GM21717 (cell line): ENCODE measurements around the gene C5orf63.
A peak's percentile ranks its signal among the peaks of the same experiment; 100 is the strongest.
"Not testable (repeated sequence)": the region's sequence is repeated elsewhere in the genome, so short reads cannot be mapped to it uniquely, and the experiment has no call there.

ENCODE experiments used
- ATAC-seq: cut with Tn5 transposase; IDR thresholded peaks from one replicate; pipeline ENCODE4 v1.9.1; 2021; ENCODE audit warnings: mild to moderate bottlenecking, moderate library complexity; ENCODE audit not compliant: unreplicated experiment

The C5orf63 gene

GRCh38 chr5:127038550-127038949 lies 34.8 kb downstream of the C5orf63 start:
- ATAC-seq, result no peak

- no peak for ATAC-seq
Measured at GRCh38 chr5:127031863-127032232, 41.5 kb downstream of the C5orf63 start.

- ATAC-seq, result peak; percentile 14
Measured at GRCh38 chr5:127031147-127031862, 42.0 kb downstream of the C5orf63 start.

GRCh38 chr5:127030259-127031146 lies 42.8 kb downstream of the C5orf63 start, which contains the start of gene MARCHF3:
TSS of gene MARCHF3 (minus strand) at chr5:127030558. CDS start at chr5:126918171, 112,387 bp downstream.
- ATAC-seq, result peak; percentile 98

- ATAC-seq, result peak; percentile 19
Measured at GRCh38 chr5:127029581-127030258, 43.6 kb downstream of the C5orf63 start.

GRCh38 chr5:127028822-127029457 lies 44.4 kb downstream of the C5orf63 start:
- no peak for ATAC-seq

- no peak for ATAC-seq
Measured at GRCh38 chr5:127027539-127027938, 45.8 kb downstream of the C5orf63 start.

- no peak for ATAC-seq
Measured at GRCh38 chr5:127026166-127026565, 47.1 kb downstream of the C5orf63 start.

- no peak for ATAC-seq
Measured at GRCh38 chr5:127025467-127025866, 47.8 kb downstream of the C5orf63 start.

GRCh38 chr5:127024821-127025220 lies 48.5 kb downstream of the C5orf63 start:
- no peak for ATAC-seq

- ATAC-seq, result not testable (repeated sequence)
Measured at GRCh38 chr5:127023552-127024191, 49.6 kb downstream of the C5orf63 start.

GRCh38 chr5:127022846-127023245 lies 50.5 kb downstream of the C5orf63 start:
- no peak for ATAC-seq

GRCh38 chr5:127019928-127020327 lies 53.4 kb downstream of the C5orf63 start:
- peak; percentile 57 for ATAC-seq

- not testable (repeated sequence) for ATAC-seq
Measured at GRCh38 chr5:127016722-127017121, 56.6 kb downstream of the C5orf63 start.

GRCh38 chr5:127015716-127016115 lies 57.6 kb downstream of the C5orf63 start:
- ATAC-seq, result no peak

GRCh38 chr5:127014573-127014972 lies 58.7 kb downstream of the C5orf63 start:
- ATAC-seq, result no peak

- no peak for ATAC-seq
Measured at GRCh38 chr5:127013407-127013806, 59.9 kb downstream of the C5orf63 start.

GRCh38 chr5:127012916-127013315 lies 60.4 kb downstream of the C5orf63 start:
- ATAC-seq, result no peak

- ATAC-seq, result peak; percentile 75
Measured at GRCh38 chr5:127011961-127012644, 61.2 kb downstream of the C5orf63 start.

GRCh38 chr5:127011153-127011552 lies 62.1 kb downstream of the C5orf63 start:
- no peak for ATAC-seq
